Vagina (tissue), 2 donors: Measurements from ENCODE around the gene IRF1. TPM values are rescaled to one million over a fixed set of nuclear protein-coding genes. Genes with fewer than 3 reads are reported as not detected.

ENCODE experiments used
- DNase-seq, 2 donors: peaks; one replicate each; pipeline ENCODE4 v3.0.0-alpha.2; 2017; ENCODE audit errors: extremely low spot score in 2 of 2
- H3K27ac ChIP-seq: fragments of 200-600 bp; sonication (generic); one replicate; pipeline ENCODE4 v1.5.1; 2019
- H3K27me3 ChIP-seq: fragments of 200-600 bp; sonication (generic); one replicate; pipeline ENCODE4 v1.5.1; 2019
- H3K36me3 ChIP-seq, 2 donors: fragments of 200-600 bp; sonication (generic); one replicate each; pipeline ENCODE4 v1.5.1; 2017 to 2019
- H3K4me1 ChIP-seq: fragments of 200-600 bp; sonication (generic); one replicate; pipeline ENCODE4 v1.5.1; 2019
- H3K4me3 ChIP-seq, 2 donors: fragments of 200-600 bp; sonication (generic); 1 replicate in 1 of 2; 2 replicates in 1 of 2; pipeline ENCODE4 v1.5.1; 2016 to 2019
- H3K9me3 ChIP-seq: fragments of 200-600 bp; sonication (generic); one replicate; pipeline ENCODE4 v1.5.1; 2019
- POLR2A ChIP-seq, 2 donors: fragments of 450-650 bp; IDR thresholded peaks; one replicate each; pipeline ENCODE4 v1.6.1; 2017; ENCODE audit warnings: antibody characterized with exemption in 2 of 2, mild to moderate bottlenecking in 2 of 2, moderate library complexity in 2 of 2
- POLR2AphosphoS5 ChIP-seq, 2 donors: sonication (generic); formaldehyde crosslinking; IDR thresholded peaks; one replicate each; pipeline ENCODE4 v1.9.0; 2017; ENCODE audit warnings: antibody characterized with exemption in 2 of 2, mild to moderate bottlenecking in 2 of 2, low read depth in 1 of 2; ENCODE audit not compliant: insufficient read depth in 1 of 2
- intact Hi-C: fragments of 100-400 bp; cut with DNase I; formaldehyde crosslinking; loops from one replicate; pipeline ENCODE4 v1.15.1; 2023
- total RNA-seq: library from RNA; depleted of rRNA; stranded (reverse); fragments of >200 nt; gene quantifications from one replicate; pipeline ENCODE4 v1.2.3, GENCODE V29; 2016
- TF ChIP-seq, protein P1 (sequence below), 3 experiments: fragments of 450-650 bp in 2 of 3; fragments of 200-600 bp in 1 of 3; sonication (generic) in 1 of 3; IDR thresholded peaks; one replicate each; pipeline ENCODE4 v1.5.1; 2017 to 2019; ENCODE audit warnings: antibody characterized with exemption in 3 of 3, mild to moderate bottlenecking in 2 of 3, moderate library complexity in 2 of 3

IRF1 gene
- total RNA-seq, 1 donor from 2014 or later, result 49.8 TPM

DNA sequence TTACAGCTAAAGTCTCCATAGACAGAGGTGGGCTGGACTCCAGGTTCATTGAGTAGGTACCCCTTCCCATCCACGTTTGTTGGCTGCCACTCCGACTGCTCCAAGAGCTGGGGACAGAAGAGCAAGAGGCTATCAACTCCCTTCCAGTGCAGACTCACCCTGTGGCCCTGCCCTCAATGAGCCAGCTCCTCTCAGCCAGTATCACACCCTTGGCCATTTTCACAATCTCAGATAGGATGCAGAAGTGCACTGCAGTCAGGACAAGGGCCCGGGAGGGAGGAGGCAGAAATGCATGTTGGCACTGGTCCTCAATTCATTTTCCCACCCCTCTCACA is 6.2 kb downstream of the IRF1 start:
- Histone ChIP-seq H3K4me3 (no peak overlapping the region), H3K9me3 (no peaks in the 10 kb centered on the region), H3K27me3 (no peaks in the 10 kb centered on the region), H3K27ac (no peak overlapping the region), H3K4me1 (peaks cover 44% of the 10 kb centered on the region), H3K36me3 (peaks cover 6 to 41% of the 10 kb centered on the region in 2 donors)
- no peak for DNase-seq
- intact Hi-C loops, result no loop called here
- TF ChIP-seq POLR2A (IDR thresholded peaks at IDR 0.05) (no peak), POLR2AphosphoS5 (IDR thresholded peaks at IDR 0.05; ENCODE audit: insufficient read depth in 1 of 2, low read depth in 1 of 2) (no peak)
- TF ChIP-seq, protein P1, sequence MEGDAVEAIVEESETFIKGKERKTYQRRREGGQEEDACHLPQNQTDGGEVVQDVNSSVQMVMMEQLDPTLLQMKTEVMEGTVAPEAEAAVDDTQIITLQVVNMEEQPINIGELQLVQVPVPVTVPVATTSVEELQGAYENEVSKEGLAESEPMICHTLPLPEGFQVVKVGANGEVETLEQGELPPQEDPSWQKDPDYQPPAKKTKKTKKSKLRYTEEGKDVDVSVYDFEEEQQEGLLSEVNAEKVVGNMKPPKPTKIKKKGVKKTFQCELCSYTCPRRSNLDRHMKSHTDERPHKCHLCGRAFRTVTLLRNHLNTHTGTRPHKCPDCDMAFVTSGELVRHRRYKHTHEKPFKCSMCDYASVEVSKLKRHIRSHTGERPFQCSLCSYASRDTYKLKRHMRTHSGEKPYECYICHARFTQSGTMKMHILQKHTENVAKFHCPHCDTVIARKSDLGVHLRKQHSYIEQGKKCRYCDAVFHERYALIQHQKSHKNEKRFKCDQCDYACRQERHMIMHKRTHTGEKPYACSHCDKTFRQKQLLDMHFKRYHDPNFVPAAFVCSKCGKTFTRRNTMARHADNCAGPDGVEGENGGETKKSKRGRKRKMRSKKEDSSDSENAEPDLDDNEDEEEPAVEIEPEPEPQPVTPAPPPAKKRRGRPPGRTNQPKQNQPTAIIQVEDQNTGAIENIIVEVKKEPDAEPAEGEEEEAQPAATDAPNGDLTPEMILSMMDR (IDR thresholded peaks at IDR 0.05), result no peak

- DNase-seq, result no peak
- H3K4me1 ChIP-seq, result peaks cover 41% of the 10 kb centered on the region
- TF ChIP-seq, protein P1 (IDR thresholded peaks at IDR 0.05), result no peak
- TF ChIP-seq POLR2A (IDR thresholded peaks at IDR 0.05) (no peak), POLR2AphosphoS5 (IDR thresholded peaks at IDR 0.05; ENCODE audit: insufficient read depth in 1 of 2, low read depth in 1 of 2) (no peak)
Measured at GRCh38 chr5:132483661-132484390, 6.7 kb downstream of the IRF1 start.

DNA sequence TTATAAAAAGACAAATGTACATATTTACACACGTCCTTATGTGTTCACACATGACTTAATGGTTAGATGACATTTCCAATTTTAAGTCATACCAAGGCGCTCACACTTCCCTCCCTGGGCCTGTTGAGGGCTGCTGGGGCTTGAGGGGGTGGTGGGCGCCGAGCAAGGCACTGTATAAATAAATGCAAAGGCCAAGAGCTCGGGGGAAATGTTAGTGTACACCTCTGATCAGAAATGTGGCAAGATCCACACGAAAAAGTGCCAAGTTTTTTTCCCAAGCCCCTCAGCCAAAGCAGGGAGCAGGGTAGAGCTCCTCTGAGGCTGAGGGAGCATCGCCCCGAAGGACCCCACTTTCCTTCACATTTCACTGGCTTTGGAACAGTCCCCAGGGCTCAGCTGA is 7.5 kb downstream of the IRF1 start:
- H3K27me3 ChIP-seq, result no peaks in the 10 kb centered on the region
- peaks cover 6 to 41% of the 10 kb centered on the region in 2 donors for H3K36me3 ChIP-seq
- H3K27ac ChIP-seq, result no peak overlapping the region
- intact Hi-C loops, result no loop called here
- TF ChIP-seq, protein P1 (IDR thresholded peaks at IDR 0.05), result no peak
- TF ChIP-seq POLR2A (IDR thresholded peaks at IDR 0.05), result no peak
- no peak for TF ChIP-seq POLR2AphosphoS5 (IDR thresholded peaks at IDR 0.05; ENCODE audit: insufficient read depth in 1 of 2, low read depth in 1 of 2)
- H3K4me1 ChIP-seq, result peaks cover 41% of the 10 kb centered on the region
- H3K4me3 ChIP-seq, result no peak overlapping the region
- DNase-seq, result no peak
- H3K9me3 ChIP-seq, result no peaks in the 10 kb centered on the region

More at GRCh38 chr5:132483661-132484390, 6.7 kb downstream of the IRF1 start:
- H3K9me3 ChIP-seq, result no peaks in the 10 kb centered on the region
- no peak overlapping the region for H3K4me3 ChIP-seq
- no peak overlapping the region for H3K27ac ChIP-seq
- intact Hi-C loops, result no loop called here
- no peaks in the 10 kb centered on the region for H3K27me3 ChIP-seq
- peaks cover 6 to 41% of the 10 kb centered on the region in 2 donors for H3K36me3 ChIP-seq

GRCh38 chr5:132481596-132482211 is 8.9 kb downstream of the IRF1 start:
- Histone ChIP-seq H3K36me3 (peaks cover 6 to 37% of the 10 kb centered on the region in 2 donors), H3K4me1 (peaks cover 40% of the 10 kb centered on the region)
- intact Hi-C loops, result no loop called here

More at GRCh38 chr5:132481596-132482211, 8.9 kb downstream of the IRF1 start:
- Histone ChIP-seq H3K27ac (no peak overlapping the region), H3K4me3 (no peak overlapping the region), H3K27me3 (no peaks in the 10 kb centered on the region), H3K9me3 (no peaks in the 10 kb centered on the region)
- TF ChIP-seq, protein P1 (IDR thresholded peaks at IDR 0.05), result no peak
- TF ChIP-seq POLR2AphosphoS5 (IDR thresholded peaks at IDR 0.05; ENCODE audit: insufficient read depth in 1 of 2, low read depth in 1 of 2) (no peak), POLR2A (IDR thresholded peaks at IDR 0.05) (no peak)
- DNase-seq, result no peak
